Measurements from ENCODE around the gene SCLY. TPM values are rescaled to one million over a fixed set of nuclear protein-coding genes. Genes with fewer than 3 reads are reported as not detected.

Gene SCLY
- polyA plus RNA-seq, 3 donors = 9.5 to 10.6 (median 10.3) TPM

DNA sequence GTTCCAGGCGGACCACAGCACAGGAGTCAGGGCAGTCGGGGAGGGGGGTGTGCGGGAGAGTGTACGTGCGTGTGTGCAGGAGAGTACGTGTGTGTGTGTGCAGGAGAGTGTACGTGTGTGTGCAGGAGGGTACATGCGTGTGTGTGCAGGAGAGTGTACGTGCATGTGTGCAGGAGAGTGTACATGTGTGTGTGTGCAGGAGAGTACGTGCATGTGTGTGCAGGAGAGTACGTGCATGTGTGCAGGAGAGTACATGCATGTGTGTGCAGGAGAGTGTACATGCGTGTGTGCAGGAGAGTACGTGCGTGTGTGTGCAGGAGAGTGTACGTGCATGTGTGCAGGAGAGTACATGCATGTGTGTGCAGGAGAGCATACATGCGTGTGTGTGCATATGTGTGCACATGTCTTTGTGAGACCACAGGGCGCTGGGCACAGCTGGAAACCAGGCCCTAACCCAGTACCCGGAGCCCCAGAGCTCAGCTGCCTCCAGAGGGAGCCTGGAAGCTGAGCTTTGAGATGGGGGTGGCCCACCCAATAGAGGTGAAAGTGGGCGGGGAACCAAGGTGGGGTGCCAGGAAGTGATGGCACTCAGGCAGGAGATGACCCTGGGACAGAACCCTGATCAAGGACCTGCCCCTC lies 63.8 kb downstream of the SCLY start:
- Histone ChIP-seq H4K20me1 (ENCODE audit: insufficient read depth, low read length) (no peaks in the 10 kb centered on the region), H3K4me1 (ENCODE audit: control insufficient read depth in 1 of 2, insufficient read depth in 2 of 2, low read length in 2 of 2) (peaks cover 0 to 3% of the 10 kb centered on the region in 2 donors), H3K9me3 (replicated peaks in 1 of 2; ENCODE audit: control insufficient read depth in 1 of 2, insufficient read depth in 1 of 2, low read length in 2 of 2) (no peaks in the 10 kb centered on the region), H3K9ac (ENCODE audit: insufficient read depth, low read length, poor library complexity, severe bottlenecking) (no peak overlapping the region), H3K79me2 (ENCODE audit: insufficient read depth, low read length) (no peaks in the 10 kb centered on the region), H3K27me3 (ENCODE audit: control insufficient read depth in 2 of 2, insufficient read depth in 2 of 2, low read length in 2 of 2) (peaks cover 0 to 3% of the 10 kb centered on the region in 2 donors), H3K36me3 (replicated peaks in 1 of 2; ENCODE audit: control insufficient read depth in 1 of 2, insufficient read depth in 2 of 2, low read length in 2 of 2) (no peaks in the 10 kb centered on the region), H3K4me3 (replicated peaks in 1 of 3; ENCODE audit: low read depth in 2 of 3, low read length in 3 of 3) (no peak overlapping the region), H3K27ac (ENCODE audit: low read depth in 1 of 2, low read length in 2 of 2) (no peak overlapping the region), H3K4me2 (replicated peaks; ENCODE audit: extremely low read depth, low read length, poor library complexity, severe bottlenecking) (no peak overlapping the region), H2AFZ (ENCODE audit: insufficient read depth, low read depth, low read length, poor library complexity, severe bottlenecking) (no peak overlapping the region)
- over 99% methylated on average over 16 of the region's 19 CpGs for WGBS (ENCODE audit: insufficient coverage)
- Mint-ChIP-seq H3K9me3 (peaks cover 0 to 4% (median 0%) of the 10 kb centered on the region in 7 donors), H3K27me3 (ENCODE audit: low read depth in 3 of 3) (peaks cover 1 to 4% (median 2%) of the 10 kb centered on the region in 3 donors), H3K4me1 (no peaks in the 10 kb centered on the region), H3K36me3 (no peaks in the 10 kb centered on the region), H3K4me3 (no peak overlapping the region), H3K27ac (no peak overlapping the region)
- DNase-seq = no peak
- intact Hi-C loops (cut with micrococcal nuclease) = no loop called here
- TF ChIP-seq, protein P1, sequence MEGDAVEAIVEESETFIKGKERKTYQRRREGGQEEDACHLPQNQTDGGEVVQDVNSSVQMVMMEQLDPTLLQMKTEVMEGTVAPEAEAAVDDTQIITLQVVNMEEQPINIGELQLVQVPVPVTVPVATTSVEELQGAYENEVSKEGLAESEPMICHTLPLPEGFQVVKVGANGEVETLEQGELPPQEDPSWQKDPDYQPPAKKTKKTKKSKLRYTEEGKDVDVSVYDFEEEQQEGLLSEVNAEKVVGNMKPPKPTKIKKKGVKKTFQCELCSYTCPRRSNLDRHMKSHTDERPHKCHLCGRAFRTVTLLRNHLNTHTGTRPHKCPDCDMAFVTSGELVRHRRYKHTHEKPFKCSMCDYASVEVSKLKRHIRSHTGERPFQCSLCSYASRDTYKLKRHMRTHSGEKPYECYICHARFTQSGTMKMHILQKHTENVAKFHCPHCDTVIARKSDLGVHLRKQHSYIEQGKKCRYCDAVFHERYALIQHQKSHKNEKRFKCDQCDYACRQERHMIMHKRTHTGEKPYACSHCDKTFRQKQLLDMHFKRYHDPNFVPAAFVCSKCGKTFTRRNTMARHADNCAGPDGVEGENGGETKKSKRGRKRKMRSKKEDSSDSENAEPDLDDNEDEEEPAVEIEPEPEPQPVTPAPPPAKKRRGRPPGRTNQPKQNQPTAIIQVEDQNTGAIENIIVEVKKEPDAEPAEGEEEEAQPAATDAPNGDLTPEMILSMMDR (IDR thresholded peaks at IDR 0.05) = no peak

DNA sequence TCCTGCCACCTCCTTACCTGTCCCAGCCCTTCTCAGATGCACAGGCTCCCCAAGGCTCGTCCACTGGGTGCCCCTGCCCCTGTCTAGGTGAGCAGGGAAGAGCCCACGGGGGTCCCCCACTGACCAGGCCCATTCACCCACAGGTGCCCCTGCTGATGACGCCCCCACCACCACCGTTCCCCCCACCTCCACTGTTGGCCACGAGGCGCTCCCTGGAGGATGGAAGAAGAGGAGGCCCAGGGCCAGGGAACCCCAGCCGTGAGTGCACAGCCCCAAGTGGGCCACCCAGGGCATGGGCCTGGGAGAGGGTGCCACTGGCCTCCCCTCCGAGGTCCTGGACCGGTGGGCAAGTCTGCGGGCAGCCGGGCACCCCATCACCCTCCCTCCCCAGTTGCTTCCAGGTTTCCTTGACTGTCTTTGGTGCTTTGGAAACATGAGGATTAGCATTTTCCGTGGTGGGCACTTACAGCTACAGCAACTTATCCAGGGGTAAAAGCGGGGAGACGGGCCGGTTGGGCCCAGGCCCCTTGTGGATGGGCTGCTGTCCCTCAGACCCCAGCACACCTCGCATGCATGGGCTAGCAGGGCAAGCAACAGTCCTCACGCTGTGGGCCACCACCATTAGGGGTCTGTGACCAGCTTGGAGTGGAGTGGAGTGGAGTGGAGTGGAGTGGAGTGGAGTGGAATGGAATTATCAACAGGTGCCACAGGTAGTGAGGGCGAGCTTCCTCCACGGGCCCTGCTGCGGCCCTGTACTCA lies 64.5 kb downstream of the SCLY start:
- Histone ChIP-seq H3K4me1 (ENCODE audit: control insufficient read depth in 1 of 2, insufficient read depth in 2 of 2, low read length in 2 of 2) (peaks cover 0 to 3% of the 10 kb centered on the region in 2 donors), H3K4me3 (replicated peaks in 1 of 3; ENCODE audit: low read depth in 2 of 3, low read length in 3 of 3) (no peak overlapping the region), H3K4me2 (replicated peaks; ENCODE audit: extremely low read depth, low read length, poor library complexity, severe bottlenecking) (no peak overlapping the region), H3K9me3 (replicated peaks in 1 of 2; ENCODE audit: control insufficient read depth in 1 of 2, insufficient read depth in 1 of 2, low read length in 2 of 2) (no peaks in the 10 kb centered on the region), H4K20me1 (ENCODE audit: insufficient read depth, low read length) (no peaks in the 10 kb centered on the region), H3K79me2 (ENCODE audit: insufficient read depth, low read length) (no peaks in the 10 kb centered on the region), H2AFZ (ENCODE audit: insufficient read depth, low read depth, low read length, poor library complexity, severe bottlenecking) (no peak overlapping the region), H3K36me3 (replicated peaks in 1 of 2; ENCODE audit: control insufficient read depth in 1 of 2, insufficient read depth in 2 of 2, low read length in 2 of 2) (no peaks in the 10 kb centered on the region), H3K27ac (ENCODE audit: low read depth in 1 of 2, low read length in 2 of 2) (no peak overlapping the region), H3K27me3 (ENCODE audit: control insufficient read depth in 2 of 2, insufficient read depth in 2 of 2, low read length in 2 of 2) (no peaks in the 10 kb centered on the region), H3K9ac (ENCODE audit: insufficient read depth, low read length, poor library complexity, severe bottlenecking) (no peak overlapping the region)
- intact Hi-C loops (cut with micrococcal nuclease) = no loop called here
- DNase-seq = no peak
- Mint-ChIP-seq H3K9me3 (peaks cover 0 to 3% (median 0%) of the 10 kb centered on the region in 7 donors), H3K27me3 (ENCODE audit: low read depth in 3 of 3) (peaks cover 0 to 4% (median 1%) of the 10 kb centered on the region in 3 donors), H3K36me3 (no peaks in the 10 kb centered on the region), H3K27ac (no peak overlapping the region), H3K4me3 (no peak overlapping the region), H3K4me1 (no peaks in the 10 kb centered on the region)
- 96% methylated on average over 13 of the region's 20 CpGs for WGBS (ENCODE audit: insufficient coverage)
- TF ChIP-seq, protein P1 (IDR thresholded peaks at IDR 0.05) = no peak
